Left ventricle myocardium inferior (tissue), 1 donor: ENCODE data around the gene SPATA16. TPM values are rescaled to one million over a fixed set of nuclear protein-coding genes. Genes with fewer than 3 reads are reported as not detected.
A peak's percentile ranks its signal among the peaks of the same experiment; 100 is the strongest.
"Not testable (repeated sequence)": the region's sequence is repeated elsewhere in the genome, so short reads cannot be mapped to it uniquely, and the experiment has no call there.

Experiments used
- DNase-seq: peaks from one replicate; pipeline ENCODE4 v3.0.0-alpha.2; 2020
- H3K27ac ChIP-seq: fragments of 200-600 bp; replicated peaks from 2 replicates; pipeline ENCODE4 v1.8.0; 2021
- H3K27me3 ChIP-seq: fragments of 200-600 bp; 2 replicates; pipeline ENCODE4 v1.8.0; 2021; ENCODE audit warnings: low read depth
- H3K36me3 ChIP-seq: fragments of 200-600 bp; 2 replicates; pipeline ENCODE4 v1.8.0; 2021
- H3K4me1 ChIP-seq: fragments of 200-600 bp; 2 replicates; pipeline ENCODE4 v1.8.0; 2021
- H3K4me3 ChIP-seq: fragments of 200-600 bp; 2 replicates; pipeline ENCODE4 v1.8.0; 2021; ENCODE audit warnings: mild to moderate bottlenecking, moderate library complexity
- H3K9me3 ChIP-seq: fragments of 200-600 bp; replicated peaks from 2 replicates; pipeline ENCODE4 v1.8.0; 2021
- CTCF ChIP-seq: fragments of 200-600 bp; IDR thresholded peaks from 2 replicates; pipeline ENCODE4 v1.8.0; 2021; ENCODE audit warnings: antibody characterized with exemption, mild to moderate bottlenecking, borderline replicate concordance
- intact Hi-C: fragments of 100-400 bp; cut with micrococcal nuclease; formaldehyde crosslinking; loops from one replicate; pipeline ENCODE4 v1.11.0; 2022
- total RNA-seq: library from RNA; stranded (reverse); fragmentation: NEBNext Ultra II Directional; extraction: Animal tissue kit (Norgen Biotek cat#: 25700); gene quantifications from one replicate; pipeline ENCODE4 v1.2.1, GENCODE V29; 2021
- donor health status: DM: no; HTN: yes; CAD: no; lungs with severe emphysema.

The SPATA16 gene
- total RNA-seq, 1 donor from 2014 or later: not detected

- Histone ChIP-seq H3K27me3 (no peaks in the 10 kb centered on the region), H3K36me3 (no peaks in the 10 kb centered on the region), H3K4me1 (peaks cover 16% of the 10 kb centered on the region), H3K4me3 (no peak overlapping the region), H3K9me3 (no peaks in the 10 kb centered on the region), H3K27ac (no peak overlapping the region)
- TF ChIP-seq CTCF: no peak
- intact Hi-C loops: no loop called here
- DNase-seq: no peak
Observed at GRCh38 chr3:172869368-172869771, 271.7 kb downstream of the SPATA16 start.

DNA sequence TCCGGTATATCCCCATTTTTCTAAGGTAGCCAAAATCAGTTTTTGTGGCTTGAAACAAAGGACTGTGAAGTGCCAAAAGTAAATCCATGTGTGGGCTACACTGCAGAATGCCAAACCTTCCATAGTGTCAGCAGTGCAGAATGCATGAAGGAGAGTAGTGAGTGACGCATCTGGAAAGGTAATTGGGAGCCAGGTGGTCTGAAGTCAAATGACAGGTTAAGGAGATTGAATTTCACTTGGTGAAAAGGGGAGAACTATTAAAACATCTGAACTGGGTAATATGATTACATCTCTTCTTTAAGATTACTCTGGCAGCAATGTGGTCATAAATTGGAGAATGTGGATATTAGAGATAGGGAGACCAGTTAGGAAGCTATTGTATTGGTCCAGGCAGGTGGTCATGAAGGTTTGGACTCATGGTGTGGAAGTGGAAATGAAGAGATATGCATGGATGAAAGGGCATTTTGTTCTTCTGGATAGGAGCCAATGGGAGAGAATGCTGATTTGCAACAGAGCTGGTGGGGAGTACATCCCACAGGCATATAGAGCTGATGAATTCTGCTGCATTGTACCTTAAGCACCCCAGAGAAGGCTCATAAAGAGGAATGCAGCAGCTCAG, 272.3 kb downstream of the SPATA16 start:
- no peak for DNase-seq

GRCh38 chr3:172866726-172867350, 274.2 kb downstream of the SPATA16 start:
- H3K27ac ChIP-seq, DNase-seq, H3K4me3 ChIP-seq, H3K36me3 ChIP-seq, H3K9me3 ChIP-seq, H3K27me3 ChIP-seq, intact Hi-C loops: not testable (repeated sequence)
- H3K4me1 ChIP-seq: peaks cover 16% of the 10 kb centered on the region

More for the DNA sequence above, 272.3 kb downstream of the SPATA16 start:
- TF ChIP-seq CTCF: no peak
- Histone ChIP-seq H3K9me3 (no peaks in the 10 kb centered on the region), H3K27me3 (no peaks in the 10 kb centered on the region), H3K4me3 (no peak overlapping the region), H3K27ac (no peak overlapping the region), H3K36me3 (no peaks in the 10 kb centered on the region), H3K4me1 (peaks cover 16% of the 10 kb centered on the region)
- intact Hi-C loops: no loop called here

GRCh38 chr3:172859041-172859440, 282.0 kb downstream of the SPATA16 start:
- no peak overlapping the region for H3K4me3 ChIP-seq
- DNase-seq: no peak
- no peak for TF ChIP-seq CTCF
- H3K36me3 ChIP-seq: no peaks in the 10 kb centered on the region
- peaks cover 26% of the 10 kb centered on the region for H3K4me1 ChIP-seq
- no peaks in the 10 kb centered on the region for H3K9me3 ChIP-seq
- intact Hi-C loops: no loop called here
- no peaks in the 10 kb centered on the region for H3K27me3 ChIP-seq
- no peak overlapping the region for H3K27ac ChIP-seq

DNA sequence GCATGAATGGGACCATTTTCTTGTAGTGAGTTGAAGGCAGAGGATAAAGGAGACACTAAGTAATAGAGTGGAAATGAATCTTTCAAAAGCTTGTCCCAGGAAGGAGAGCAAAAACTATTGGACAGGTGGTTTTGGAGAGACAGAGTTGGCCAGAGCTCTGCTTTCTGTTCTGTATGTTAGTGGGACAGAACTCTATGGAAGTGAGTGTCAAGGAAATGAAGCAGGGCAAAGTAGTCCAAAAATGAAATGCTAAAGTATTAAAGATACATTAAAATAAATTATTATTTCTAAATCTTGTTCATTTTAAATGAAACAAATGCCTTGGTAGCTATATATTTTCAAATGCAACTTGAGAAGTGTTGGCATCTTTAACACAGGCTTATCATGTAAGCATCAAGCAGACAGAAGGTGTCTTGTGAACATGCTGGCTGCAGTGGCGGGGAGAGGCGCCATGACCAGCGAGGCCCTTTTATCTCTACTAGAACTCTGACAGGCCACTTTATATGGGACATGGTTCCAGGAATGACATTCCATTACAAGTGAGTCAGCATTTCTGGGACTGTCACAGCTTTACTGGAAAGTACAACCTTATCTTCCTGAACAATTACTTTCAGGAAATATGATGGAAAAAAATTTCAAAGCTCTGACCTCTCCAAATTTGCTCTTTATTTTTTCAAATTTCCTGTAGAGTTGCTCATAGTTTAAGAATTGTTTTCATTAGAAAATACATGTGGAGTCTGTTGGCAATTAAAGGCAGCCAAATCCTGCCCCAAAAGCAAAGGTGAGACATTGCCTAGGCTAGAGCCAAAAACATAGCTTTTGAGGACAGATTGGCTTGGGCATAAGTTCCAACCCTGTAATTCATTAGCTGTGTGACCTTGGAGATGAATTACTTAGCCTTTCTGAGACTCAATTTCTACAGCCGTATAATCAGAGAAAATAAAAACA, 284.0 kb downstream of the SPATA16 start:
- Histone ChIP-seq H3K27me3 (no peaks in the 10 kb centered on the region), H3K27ac (peak overlapping the region; percentile 66), H3K4me3 (no peak overlapping the region), H3K9me3 (no peaks in the 10 kb centered on the region), H3K4me1 (peaks cover 26% of the 10 kb centered on the region), H3K36me3 (no peaks in the 10 kb centered on the region)
- no peak for TF ChIP-seq CTCF
- intact Hi-C loops: no loop called here
- DNase-seq: peak; percentile 40
